Measurements from ENCODE around the gene HTRA1.

HTRA1 gene

GRCh38 chr10:122548407-122549085 is 87.2 kb downstream of the HTRA1 start:
- no peak for DNase-seq (ENCODE audit: low read depth in 1 of 2, low spot score in 1 of 2)
- TF ChIP-seq JUND (IDR thresholded peaks at IDR 0.05; ENCODE audit: low read depth), result no peak
- in situ Hi-C loops (cut with HindIII; ENCODE audit: low pct_unique_long_range_greater_than_20kb, low sequenced_read_pairs), result no loop called here

GRCh38 chr10:122549636-122550035 is 88.3 kb downstream of the HTRA1 start:
- in situ Hi-C loops (cut with HindIII; ENCODE audit: low pct_unique_long_range_greater_than_20kb, low sequenced_read_pairs), result no loop called here
- TF ChIP-seq JUND (IDR thresholded peaks at IDR 0.05; ENCODE audit: low read depth), result no peak
- DNase-seq (ENCODE audit: low read depth in 1 of 2, low spot score in 1 of 2), result no peak

- in situ Hi-C loops (cut with HindIII; ENCODE audit: low pct_unique_long_range_greater_than_20kb, low sequenced_read_pairs), result no loop called here
- TF ChIP-seq JUND (IDR thresholded peaks at IDR 0.05; ENCODE audit: low read depth), result no peak
- DNase-seq (ENCODE audit: low read depth in 1 of 2, low spot score in 1 of 2), result no peak
Observed at GRCh38 chr10:122550427-122550826, 89.1 kb downstream of the HTRA1 start.

GRCh38 chr10:122550983-122551382 is 89.6 kb downstream of the HTRA1 start:
- DNase-seq (ENCODE audit: low read depth in 1 of 2, low spot score in 1 of 2), result no peak
- TF ChIP-seq JUND (IDR thresholded peaks at IDR 0.05; ENCODE audit: low read depth), result no peak
- in situ Hi-C loops (cut with HindIII; ENCODE audit: low pct_unique_long_range_greater_than_20kb, low sequenced_read_pairs), result no loop called here

GRCh38 chr10:122551450-122551849 is 90.1 kb downstream of the HTRA1 start:
- in situ Hi-C loops (cut with HindIII; ENCODE audit: low pct_unique_long_range_greater_than_20kb, low sequenced_read_pairs), result no loop called here
- DNase-seq (ENCODE audit: low read depth in 1 of 2, low spot score in 1 of 2), result peak in 1 of 2 experiments; percentile 12
- TF ChIP-seq JUND (IDR thresholded peaks at IDR 0.05; ENCODE audit: low read depth), result no peak

- no peak for TF ChIP-seq JUND (IDR thresholded peaks at IDR 0.05; ENCODE audit: low read depth)
- in situ Hi-C loops (cut with HindIII; ENCODE audit: low pct_unique_long_range_greater_than_20kb, low sequenced_read_pairs), result no loop called here
- no peak for DNase-seq (ENCODE audit: low read depth in 1 of 2, low spot score in 1 of 2)
Observed at GRCh38 chr10:122553341-122553740, 92.0 kb downstream of the HTRA1 start.

- no peak for DNase-seq (ENCODE audit: low read depth in 1 of 2, low spot score in 1 of 2)
- in situ Hi-C loops (cut with HindIII; ENCODE audit: low pct_unique_long_range_greater_than_20kb, low sequenced_read_pairs), result no loop called here
- no peak for TF ChIP-seq JUND (IDR thresholded peaks at IDR 0.05; ENCODE audit: low read depth)
Observed at GRCh38 chr10:122554131-122555036, 93.0 kb downstream of the HTRA1 start.

- DNase-seq (ENCODE audit: low read depth in 1 of 2, low spot score in 1 of 2), result no peak
- no peak for TF ChIP-seq JUND (IDR thresholded peaks at IDR 0.05; ENCODE audit: low read depth)
- in situ Hi-C loops (cut with HindIII; ENCODE audit: low pct_unique_long_range_greater_than_20kb, low sequenced_read_pairs), result no loop called here
Observed at GRCh38 chr10:122555442-122555841, 94.1 kb downstream of the HTRA1 start.

- DNase-seq (ENCODE audit: low read depth in 1 of 2, low spot score in 1 of 2), result peak in 1 of 2 experiments; percentile 10
- no peak for TF ChIP-seq JUND (IDR thresholded peaks at IDR 0.05; ENCODE audit: low read depth)
- in situ Hi-C loops (cut with HindIII; ENCODE audit: low pct_unique_long_range_greater_than_20kb, low sequenced_read_pairs), result no loop called here
Observed at GRCh38 chr10:122557516-122557915, 96.2 kb downstream of the HTRA1 start.

- DNase-seq (ENCODE audit: low read depth in 1 of 2, low spot score in 1 of 2), result no peak
- no peak for TF ChIP-seq JUND (IDR thresholded peaks at IDR 0.05; ENCODE audit: low read depth)
- in situ Hi-C loops (cut with HindIII; ENCODE audit: low pct_unique_long_range_greater_than_20kb, low sequenced_read_pairs), result no loop called here
Observed at GRCh38 chr10:122558452-122558851, 97.1 kb downstream of the HTRA1 start.

GRCh38 chr10:122559228-122559627 is 97.9 kb downstream of the HTRA1 start:
- DNase-seq (ENCODE audit: low read depth in 1 of 2, low spot score in 1 of 2), result peak in 1 of 2 experiments; percentile 5
- in situ Hi-C loops (cut with HindIII; ENCODE audit: low pct_unique_long_range_greater_than_20kb, low sequenced_read_pairs), result no loop called here
- TF ChIP-seq JUND (IDR thresholded peaks at IDR 0.05; ENCODE audit: low read depth), result no peak

GRCh38 chr10:122560279-122560804 is 99.0 kb downstream of the HTRA1 start, which contains the start of gene DMBT1:
TSS of gene DMBT1 (plus strand) at chr10:122560754. CDS start at chr10:122560771, 17 bp downstream.
- in situ Hi-C loops (cut with HindIII; ENCODE audit: low pct_unique_long_range_greater_than_20kb, low sequenced_read_pairs), result no loop called here
- TF ChIP-seq JUND (IDR thresholded peaks at IDR 0.05; ENCODE audit: low read depth), result no peak
- peak in 1 of 2 experiments; percentile 73 for DNase-seq (ENCODE audit: low read depth in 1 of 2, low spot score in 1 of 2)

GRCh38 chr10:122561212-122561611 is 99.9 kb downstream of the HTRA1 start:
- no peak for TF ChIP-seq JUND (IDR thresholded peaks at IDR 0.05; ENCODE audit: low read depth)
- peak in 1 of 2 experiments; percentile 63 for DNase-seq (ENCODE audit: low read depth in 1 of 2, low spot score in 1 of 2)
- in situ Hi-C loops (cut with HindIII; ENCODE audit: low pct_unique_long_range_greater_than_20kb, low sequenced_read_pairs), result no loop called here
